Posterior cingulate gyrus (tissue), 11 donors: Measurements from ENCODE around the gene VASP.

Source experiments
- DNase-seq, 10 donors: peaks; one replicate each; pipeline versions ENCODE4 v3.0.0 to v3.0.0-alpha.2; 2020 to 2021; ENCODE audit warnings: mixed read lengths in 3 of 10
- intact Hi-C: fragments of 100-400 bp; cut with DNase I; formaldehyde crosslinking; loops from one replicate; pipeline ENCODE4 v1.15.1; 2023

Gene VASP

GRCh38 chr19:45506989-45507871 is at the start of gene VASP:
Gene VASP (plus strand): TSS chr19:45507479. CDS start chr19:45507772, 293 bp downstream.
- intact Hi-C loops: no loop called here
- peak; percentile 77 to 97 (median 84) for DNase-seq

GRCh38 chr19:45457776-45458175 is 49.5 kb upstream of the VASP start:
- no peak for DNase-seq
- intact Hi-C loops: loop anchor here (2.0 kb wide), 1 partner anchor 53 kb away; no protein-coding TSS in a partner anchor

- DNase-seq: no peak
- intact Hi-C loops: no loop called here
Observed at GRCh38 chr19:45460807-45461347, 46.4 kb upstream of the VASP start.

GRCh38 chr19:45462174-45462573 is 45.1 kb upstream of the VASP start:
- DNase-seq: no peak
- intact Hi-C loops: no loop called here

GRCh38 chr19:45463241-45463640 is 44.0 kb upstream of the VASP start:
- DNase-seq: no peak
- intact Hi-C loops: no loop called here

- intact Hi-C loops: no loop called here
- DNase-seq: no peak
Observed at GRCh38 chr19:45464274-45464673, 43.0 kb upstream of the VASP start.

- DNase-seq: no peak
- intact Hi-C loops: no loop called here
Observed at GRCh38 chr19:45464852-45465441, 42.3 kb upstream of the VASP start.

- intact Hi-C loops: no loop called here
- no peak for DNase-seq
Observed at GRCh38 chr19:45467115-45467455, 40.2 kb upstream of the VASP start.

- DNase-seq: peak; percentile 89 to 99 (median 94)
- intact Hi-C loops: no loop called here
Observed at GRCh38 chr19:45467456-45468158, 39.7 kb upstream of the VASP start, which contains the start of gene FOSB. Gene FOSB (plus strand): TSS chr19:45467996. CDS start chr19:45468587, 591 bp downstream.

- DNase-seq: no peak
- intact Hi-C loops: no loop called here
Observed at GRCh38 chr19:45468159-45468651, 39.1 kb upstream of the VASP start.

GRCh38 chr19:45468803-45469131 is 38.5 kb upstream of the VASP start:
- DNase-seq: peak in 2 of 10 donors; percentile 12 to 84
- intact Hi-C loops: no loop called here

GRCh38 chr19:45469132-45469944 is 37.9 kb upstream of the VASP start:
- intact Hi-C loops: no loop called here
- peak; percentile 71 to 99 (median 91) for DNase-seq

- no peak for DNase-seq
- intact Hi-C loops: no loop called here
Observed at GRCh38 chr19:45469945-45470761, 37.1 kb upstream of the VASP start.

- intact Hi-C loops: no loop called here
- no peak for DNase-seq
Observed at GRCh38 chr19:45470762-45471081, 36.6 kb upstream of the VASP start.

- intact Hi-C loops: no loop called here
- no peak for DNase-seq
Observed at GRCh38 chr19:45471111-45471930, 36.0 kb upstream of the VASP start.

GRCh38 chr19:45471931-45472562 is 35.2 kb upstream of the VASP start:
- intact Hi-C loops: no loop called here
- no peak for DNase-seq

- intact Hi-C loops: no loop called here
- no peak for DNase-seq
Observed at GRCh38 chr19:45472563-45473366, 34.5 kb upstream of the VASP start.
